ENCODE data around the gene TMEM97.

DNA sequence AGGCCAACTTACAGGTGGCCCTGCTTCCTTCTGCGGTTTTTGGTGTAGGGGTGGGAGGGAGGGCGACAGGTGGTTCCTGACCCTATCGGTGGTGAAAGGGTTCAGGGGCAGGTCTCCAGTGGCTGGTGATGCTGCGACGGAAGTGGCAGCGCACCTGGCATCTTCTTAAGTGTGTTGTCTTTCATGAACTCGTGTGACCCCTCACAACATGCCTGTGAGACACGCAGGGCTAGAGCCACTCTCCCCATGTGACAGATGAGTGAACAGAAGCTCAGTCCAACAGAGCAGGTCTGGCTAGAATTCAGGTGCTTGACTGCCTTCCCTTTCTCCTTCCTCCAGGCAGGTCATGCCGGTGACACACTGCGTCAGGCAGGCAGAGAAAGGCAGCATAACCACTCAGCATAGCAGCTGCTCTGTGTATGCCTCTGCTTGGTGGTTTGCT lies 24.5 kb downstream of the TMEM97 start:
- TF ChIP-seq, protein P1, sequence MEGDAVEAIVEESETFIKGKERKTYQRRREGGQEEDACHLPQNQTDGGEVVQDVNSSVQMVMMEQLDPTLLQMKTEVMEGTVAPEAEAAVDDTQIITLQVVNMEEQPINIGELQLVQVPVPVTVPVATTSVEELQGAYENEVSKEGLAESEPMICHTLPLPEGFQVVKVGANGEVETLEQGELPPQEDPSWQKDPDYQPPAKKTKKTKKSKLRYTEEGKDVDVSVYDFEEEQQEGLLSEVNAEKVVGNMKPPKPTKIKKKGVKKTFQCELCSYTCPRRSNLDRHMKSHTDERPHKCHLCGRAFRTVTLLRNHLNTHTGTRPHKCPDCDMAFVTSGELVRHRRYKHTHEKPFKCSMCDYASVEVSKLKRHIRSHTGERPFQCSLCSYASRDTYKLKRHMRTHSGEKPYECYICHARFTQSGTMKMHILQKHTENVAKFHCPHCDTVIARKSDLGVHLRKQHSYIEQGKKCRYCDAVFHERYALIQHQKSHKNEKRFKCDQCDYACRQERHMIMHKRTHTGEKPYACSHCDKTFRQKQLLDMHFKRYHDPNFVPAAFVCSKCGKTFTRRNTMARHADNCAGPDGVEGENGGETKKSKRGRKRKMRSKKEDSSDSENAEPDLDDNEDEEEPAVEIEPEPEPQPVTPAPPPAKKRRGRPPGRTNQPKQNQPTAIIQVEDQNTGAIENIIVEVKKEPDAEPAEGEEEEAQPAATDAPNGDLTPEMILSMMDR (IDR thresholded peaks at IDR 0.05; ENCODE audit: poor library complexity, severe bottlenecking), result no peak
- TF ChIP-seq TAF1 (IDR thresholded peaks at IDR 0.05; ENCODE audit: low read depth), result no peak
- no peak for TF ChIP-seq RAD21 (conservative IDR thresholded peaks at IDR 0.05)
- no peak for TF ChIP-seq EZH2 (IDR thresholded peaks at IDR 0.05; ENCODE audit: borderline replicate concordance, insufficient read depth, low read length, poor library complexity, severe bottlenecking)
- TF ChIP-seq POLR2AphosphoS5 (IDR thresholded peaks at IDR 0.05), result no peak
- no peak for TF ChIP-seq EP300 (conservative IDR thresholded peaks at IDR 0.05; ENCODE audit: poor library complexity, severe bottlenecking)
- TF ChIP-seq SMC3 (conservative IDR thresholded peaks at IDR 0.05; ENCODE audit: poor library complexity), result no peak
- no peak for TF ChIP-seq MXI1 (conservative IDR thresholded peaks at IDR 0.05; ENCODE audit: poor library complexity, severe bottlenecking)

All from neural cell (in vitro differentiated cells).